Measurements from ENCODE around the gene ASB7. TPM values are rescaled to one million over a fixed set of nuclear protein-coding genes. Genes with fewer than 3 reads are reported as not detected.

ASB7 gene
- polyA plus RNA-seq, 1 donor from 2014 or later, result 16.5 TPM

- no peaks in the 10 kb centered on the region for H4K20me1 ChIP-seq (ENCODE audit: insufficient read depth)
- no peaks in the 10 kb centered on the region for H3K9me2 ChIP-seq (ENCODE audit: insufficient read depth, low read length)
- H3K9me3 ChIP-seq (ENCODE audit: low read length), result no peaks in the 10 kb centered on the region
- H3K9ac ChIP-seq (ENCODE audit: low read length), result no peak overlapping the region
- no peaks in the 10 kb centered on the region for H3K79me2 ChIP-seq (replicated peaks; ENCODE audit: insufficient read depth, low read length)
- TF ChIP-seq CTCF (IDR thresholded peaks at IDR 0.05; ENCODE audit: poor library complexity, severe bottlenecking), result no peak
- no peak for TF ChIP-seq RAD21 (conservative IDR thresholded peaks at IDR 0.05)
- no peak for TF ChIP-seq EP300 (conservative IDR thresholded peaks at IDR 0.05; ENCODE audit: poor library complexity, severe bottlenecking)
- H3K4me3 ChIP-seq (ENCODE audit: low read length), result no peak overlapping the region
- H3K36me3 ChIP-seq (ENCODE audit: insufficient read depth, low read length), result no peaks in the 10 kb centered on the region
- H3F3A ChIP-seq (ENCODE audit: insufficient read depth, low read length, poor library complexity, severe bottlenecking), result no peaks in the 10 kb centered on the region
- H3K27me3 ChIP-seq (ENCODE audit: insufficient read depth, low read depth, low read length), result no peaks in the 10 kb centered on the region
- H2AFZ ChIP-seq (ENCODE audit: low read depth, low read length), result no peak overlapping the region
- H3K27ac ChIP-seq (ENCODE audit: low read length), result no peak overlapping the region
- no peak overlapping the region for H3K4me2 ChIP-seq (ENCODE audit: low read length)
These were observed 10.8 kb downstream of the ASB7 start for GRCh38 chr15:100613208-100613607.

GRCh38 chr15:100614336-100614735 lies 11.9 kb downstream of the ASB7 start:
- no peak for TF ChIP-seq SMC3 (conservative IDR thresholded peaks at IDR 0.05; ENCODE audit: poor library complexity)
- TF ChIP-seq CTCF (IDR thresholded peaks at IDR 0.05; ENCODE audit: poor library complexity, severe bottlenecking), result no peak
- TF ChIP-seq RAD21 (conservative IDR thresholded peaks at IDR 0.05), result no peak
- TF ChIP-seq TAF1 (IDR thresholded peaks at IDR 0.05; ENCODE audit: low read depth), result no peak
- no peak for TF ChIP-seq MXI1 (conservative IDR thresholded peaks at IDR 0.05; ENCODE audit: poor library complexity, severe bottlenecking)
- TF ChIP-seq EP300 (conservative IDR thresholded peaks at IDR 0.05; ENCODE audit: poor library complexity, severe bottlenecking), result no peak
- TF ChIP-seq POLR2AphosphoS5 (IDR thresholded peaks at IDR 0.05), result no peak
- no peak for TF ChIP-seq REST (IDR thresholded peaks at IDR 0.05; ENCODE audit: borderline replicate concordance)
- TF ChIP-seq EZH2 (IDR thresholded peaks at IDR 0.05; ENCODE audit: borderline replicate concordance, insufficient read depth, low read length, poor library complexity, severe bottlenecking), result no peak
- H4K20me1 ChIP-seq (ENCODE audit: insufficient read depth), result no peaks in the 10 kb centered on the region
- H3K79me2 ChIP-seq (replicated peaks; ENCODE audit: insufficient read depth, low read length), result no peaks in the 10 kb centered on the region
- H3K27ac ChIP-seq (ENCODE audit: low read length), result no peak overlapping the region
- no peaks in the 10 kb centered on the region for H3K36me3 ChIP-seq (ENCODE audit: insufficient read depth, low read length)
- no peaks in the 10 kb centered on the region for H3F3A ChIP-seq (ENCODE audit: insufficient read depth, low read length, poor library complexity, severe bottlenecking)
- no peaks in the 10 kb centered on the region for H3K9me3 ChIP-seq (ENCODE audit: low read length)
- no peak overlapping the region for H2AFZ ChIP-seq (ENCODE audit: low read depth, low read length)
- H3K9me2 ChIP-seq (ENCODE audit: insufficient read depth, low read length), result no peaks in the 10 kb centered on the region
- H3K4me2 ChIP-seq (ENCODE audit: low read length), result no peak overlapping the region
- no peak overlapping the region for H3K9ac ChIP-seq (ENCODE audit: low read length)
- no peak overlapping the region for H3K4me3 ChIP-seq (ENCODE audit: low read length)
- no peaks in the 10 kb centered on the region for H3K27me3 ChIP-seq (ENCODE audit: insufficient read depth, low read depth, low read length)

Data from neural cell (in vitro differentiated cells).